Neutrophil (primary cell): ENCODE results near the gene TMEM175.

ENCODE experiments used
- H3K27ac ChIP-seq: fragments of 200-600 bp; sonication (generic); 2 replicates; pipeline ENCODE4 v1.5.1; 2016; ENCODE audit warnings: mild to moderate bottlenecking, moderate library complexity
- H3K27me3 ChIP-seq: fragments of 200-600 bp; sonication (generic); 2 replicates; pipeline ENCODE4 v1.6.0; 2016; ENCODE audit warnings: mild to moderate bottlenecking
- H3K36me3 ChIP-seq: fragments of 200-600 bp; sonication (generic); 2 replicates; pipeline ENCODE4 v1.5.1; 2017
- H3K4me1 ChIP-seq, 2 experiments: fragments of 200-600 bp in 1 of 2; sonication (generic) in 1 of 2; 1 replicate in 1 of 2; 2 replicates in 1 of 2; pipeline versions ENCODE4 v1.5.1 to v1.6.1; 2013 to 2016; ENCODE audit warnings: low read depth in 1 of 2, low read length in 1 of 2, mild to moderate bottlenecking in 1 of 2, moderate library complexity in 1 of 2; ENCODE audit not compliant: control insufficient read depth in 1 of 2, insufficient read depth in 1 of 2
- H3K4me3 ChIP-seq, 2 experiments: fragments of 200-600 bp in 1 of 2; sonication (generic) in 1 of 2; 1 replicate in 1 of 2; 2 replicates in 1 of 2; pipeline ENCODE4 v1.5.1; 2013 to 2016; ENCODE audit warnings: low read depth in 1 of 2, low read length in 1 of 2, mild to moderate bottlenecking in 1 of 2, moderate library complexity in 1 of 2
- H3K9me3 ChIP-seq: fragments of 200-600 bp; sonication (generic); 2 replicates; pipeline ENCODE4 v1.5.1; 2016
- TF ChIP-seq, protein P1 (sequence below): fragments of 200-600 bp; sonication (generic); IDR thresholded peaks from 2 replicates; pipeline ENCODE4 v1.5.1; 2016; ENCODE audit warnings: antibody characterized with exemption

Gene TMEM175

GRCh38 chr4:890036-890695 is 42.1 kb upstream of the TMEM175 start:
- Histone ChIP-seq H3K4me1 (no peaks in the 10 kb centered on the region), H3K27ac (no peak overlapping the region), H3K27me3 (no peaks in the 10 kb centered on the region), H3K9me3 (no peaks in the 10 kb centered on the region), H3K4me3 (no peak overlapping the region), H3K36me3 (peaks cover 95% of the 10 kb centered on the region)
- TF ChIP-seq, protein P1, sequence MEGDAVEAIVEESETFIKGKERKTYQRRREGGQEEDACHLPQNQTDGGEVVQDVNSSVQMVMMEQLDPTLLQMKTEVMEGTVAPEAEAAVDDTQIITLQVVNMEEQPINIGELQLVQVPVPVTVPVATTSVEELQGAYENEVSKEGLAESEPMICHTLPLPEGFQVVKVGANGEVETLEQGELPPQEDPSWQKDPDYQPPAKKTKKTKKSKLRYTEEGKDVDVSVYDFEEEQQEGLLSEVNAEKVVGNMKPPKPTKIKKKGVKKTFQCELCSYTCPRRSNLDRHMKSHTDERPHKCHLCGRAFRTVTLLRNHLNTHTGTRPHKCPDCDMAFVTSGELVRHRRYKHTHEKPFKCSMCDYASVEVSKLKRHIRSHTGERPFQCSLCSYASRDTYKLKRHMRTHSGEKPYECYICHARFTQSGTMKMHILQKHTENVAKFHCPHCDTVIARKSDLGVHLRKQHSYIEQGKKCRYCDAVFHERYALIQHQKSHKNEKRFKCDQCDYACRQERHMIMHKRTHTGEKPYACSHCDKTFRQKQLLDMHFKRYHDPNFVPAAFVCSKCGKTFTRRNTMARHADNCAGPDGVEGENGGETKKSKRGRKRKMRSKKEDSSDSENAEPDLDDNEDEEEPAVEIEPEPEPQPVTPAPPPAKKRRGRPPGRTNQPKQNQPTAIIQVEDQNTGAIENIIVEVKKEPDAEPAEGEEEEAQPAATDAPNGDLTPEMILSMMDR, result no peak

DNA sequence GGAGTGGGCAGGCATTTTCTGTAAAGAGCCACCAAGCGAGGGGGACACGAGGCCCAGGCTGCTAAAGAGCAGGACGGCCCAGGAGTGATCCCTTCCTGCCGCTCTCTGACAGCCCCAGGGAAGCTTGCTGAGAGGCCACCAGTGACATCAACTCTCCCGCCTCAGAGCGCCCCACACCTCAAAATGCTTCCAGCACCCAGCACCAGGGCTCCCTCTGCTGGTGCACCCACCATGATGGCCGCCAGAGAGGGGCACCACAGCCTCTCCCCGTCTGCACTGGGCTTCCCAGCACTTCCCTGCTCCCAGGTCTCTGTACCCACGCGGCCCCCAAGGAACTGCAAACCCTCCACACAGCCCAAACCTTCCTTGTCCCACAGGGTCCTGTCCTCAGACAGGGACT is 40.5 kb upstream of the TMEM175 start:
- H3K4me1 ChIP-seq, result no peaks in the 10 kb centered on the region
- H3K27ac ChIP-seq, result no peak overlapping the region
- H3K4me3 ChIP-seq, result no peak overlapping the region
- H3K36me3 ChIP-seq, result peaks cover 95% of the 10 kb centered on the region
- H3K27me3 ChIP-seq, result no peaks in the 10 kb centered on the region
- TF ChIP-seq, protein P1, result no peak
- H3K9me3 ChIP-seq, result no peaks in the 10 kb centered on the region

DNA sequence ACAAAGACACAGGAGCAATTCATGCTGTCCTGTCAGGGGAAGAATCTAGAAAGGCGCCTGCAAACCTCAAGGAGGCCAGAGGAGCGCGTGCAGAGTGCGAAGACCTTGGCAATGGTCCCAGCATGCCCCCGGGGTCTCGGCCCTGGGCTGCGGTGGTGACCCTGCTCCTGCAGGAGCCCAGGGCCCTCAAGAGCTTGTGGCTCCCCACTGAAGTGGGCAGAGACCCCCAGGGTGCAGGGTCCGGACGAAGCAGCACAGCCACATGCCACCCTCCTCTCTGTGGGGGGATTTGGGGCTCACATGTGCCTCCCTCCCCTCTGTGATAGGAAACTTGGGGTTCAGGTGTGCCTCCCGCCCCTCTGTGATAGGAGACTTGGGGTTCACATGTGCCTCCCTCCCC is 39.5 kb upstream of the TMEM175 start:
- Histone ChIP-seq H3K27ac (no peak overlapping the region), H3K4me1 (no peaks in the 10 kb centered on the region), H3K36me3 (peaks cover 95% of the 10 kb centered on the region), H3K27me3 (no peaks in the 10 kb centered on the region), H3K4me3 (no peak overlapping the region), H3K9me3 (no peaks in the 10 kb centered on the region)
- TF ChIP-seq, protein P1, result no peak

GRCh38 chr4:893276-893994 is 38.8 kb upstream of the TMEM175 start:
- Histone ChIP-seq H3K27me3 (no peaks in the 10 kb centered on the region), H3K4me3 (no peak overlapping the region), H3K9me3 (no peaks in the 10 kb centered on the region), H3K36me3 (peaks cover 93% of the 10 kb centered on the region), H3K27ac (no peak overlapping the region), H3K4me1 (no peaks in the 10 kb centered on the region)
- TF ChIP-seq, protein P1, result no peak

- TF ChIP-seq, protein P1, result no peak
- Histone ChIP-seq H3K4me3 (no peak overlapping the region), H3K27me3 (no peaks in the 10 kb centered on the region), H3K4me1 (no peaks in the 10 kb centered on the region), H3K36me3 (peaks cover 90% of the 10 kb centered on the region), H3K9me3 (no peaks in the 10 kb centered on the region), H3K27ac (no peak overlapping the region)
Measured at GRCh38 chr4:893995-894705, 38.1 kb upstream of the TMEM175 start.
